Thoracic aorta (tissue), 2 donors: ENCODE data around the gene MAP1B. TPM values are rescaled to one million over a fixed set of nuclear protein-coding genes. Genes with fewer than 3 reads are reported as not detected.

Source experiments
- ATAC-seq: fragments of 150-250 bp; one replicate; pipeline ENCODE4 v1.8.0; 2017; ENCODE audit warnings: low read depth; ENCODE audit not compliant: insufficient number of reproducible peaks, low FRiP score
- DNase-seq: peaks from one replicate; pipeline ENCODE4 v3.0.0-alpha.2; 2020; ENCODE audit warnings: low spot score
- H3K27ac ChIP-seq, 2 donors: fragments of 200-600 bp; sonication (generic); 1 replicate in 1 of 2; 2 replicates in 1 of 2; pipeline ENCODE4 v1.5.1; 2016; ENCODE audit warnings: mild to moderate bottlenecking in 2 of 2, moderate library complexity in 2 of 2
- H3K27me3 ChIP-seq: fragments of 200-600 bp; sonication (generic); replicated peaks from 2 replicates; pipeline ENCODE4 v1.6.0; 2016; ENCODE audit warnings: mild to moderate bottlenecking; ENCODE audit not compliant: insufficient read depth
- H3K36me3 ChIP-seq: fragments of 200-600 bp; sonication (generic); one replicate; pipeline ENCODE4 v1.5.1; 2016
- H3K4me1 ChIP-seq, 2 donors: fragments of 200-600 bp; sonication (generic); 1 replicate in 1 of 2; 2 replicates in 1 of 2; pipeline versions ENCODE4 v1.5.1 to v1.6.0; 2016; ENCODE audit warnings: low read depth in 2 of 2, mild to moderate bottlenecking in 1 of 2; ENCODE audit not compliant: control insufficient read depth in 1 of 2
- H3K4me3 ChIP-seq: fragments of 200-600 bp; sonication (generic); 2 replicates; pipeline ENCODE4 v1.5.1; 2016; ENCODE audit warnings: mild to moderate bottlenecking
- H3K9me3 ChIP-seq: fragments of 200-600 bp; sonication (generic); 2 replicates; pipeline ENCODE4 v1.5.1; 2016
- total RNA-seq, 2 donors: library from RNA; depleted of rRNA; stranded (reverse); fragments of >200 nt; gene quantifications; one replicate each; pipeline versions ENCODE4 v1.1.0 to v1.2.3, GENCODE V29; 2016
- TF ChIP-seq, protein P1 (sequence below): fragments of 200-600 bp; sonication (generic); IDR thresholded peaks from one replicate; pipeline ENCODE4 v1.5.1; 2019; ENCODE audit warnings: antibody characterized with exemption

MAP1B gene
- total RNA-seq, 2 donors from 2014 or later: 616 to 1,045 TPM

DNA sequence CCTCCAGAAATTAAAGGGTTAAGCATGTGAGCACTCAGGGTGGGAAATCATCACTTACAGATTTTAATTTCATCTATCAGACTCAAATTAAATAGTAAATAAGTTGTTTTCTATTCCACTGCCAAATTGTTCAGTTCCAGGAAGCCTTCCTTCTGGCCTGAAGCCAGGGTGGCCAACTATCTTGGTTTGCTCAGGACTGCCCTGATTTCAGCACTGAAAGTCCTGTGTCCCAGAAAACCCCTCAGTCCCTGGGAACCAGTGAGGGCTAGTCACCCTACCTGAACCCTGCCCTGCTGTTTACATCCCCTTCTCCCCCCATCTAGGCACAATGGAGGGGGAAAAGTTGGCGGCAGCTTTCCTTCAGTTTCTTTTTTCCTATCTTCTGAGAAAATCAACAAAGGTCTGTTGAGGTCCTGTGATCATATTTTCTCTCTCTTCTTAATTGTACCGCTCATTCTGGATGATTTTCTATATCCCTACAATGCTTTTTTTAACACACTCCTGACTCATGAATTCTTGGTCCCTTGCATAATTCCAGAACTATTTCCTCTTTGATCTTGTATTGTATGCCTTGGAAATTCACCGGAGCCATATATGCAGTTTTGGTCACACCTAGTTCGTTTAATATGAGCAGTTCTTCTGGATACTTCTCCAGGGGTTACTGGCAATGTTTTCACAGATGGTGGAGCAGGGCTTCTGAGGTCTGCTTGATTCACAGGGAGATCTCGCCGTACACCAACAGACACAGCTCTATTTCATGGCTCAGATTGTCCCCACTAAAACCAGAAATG lies 103.8 kb downstream of the MAP1B start:
- ATAC-seq (peak; percentile 47), DNase-seq (no peak)
- H3K36me3 ChIP-seq: peaks cover 14% of the 10 kb centered on the region
- H3K27me3 ChIP-seq: no peaks in the 10 kb centered on the region
- TF ChIP-seq, protein P1, sequence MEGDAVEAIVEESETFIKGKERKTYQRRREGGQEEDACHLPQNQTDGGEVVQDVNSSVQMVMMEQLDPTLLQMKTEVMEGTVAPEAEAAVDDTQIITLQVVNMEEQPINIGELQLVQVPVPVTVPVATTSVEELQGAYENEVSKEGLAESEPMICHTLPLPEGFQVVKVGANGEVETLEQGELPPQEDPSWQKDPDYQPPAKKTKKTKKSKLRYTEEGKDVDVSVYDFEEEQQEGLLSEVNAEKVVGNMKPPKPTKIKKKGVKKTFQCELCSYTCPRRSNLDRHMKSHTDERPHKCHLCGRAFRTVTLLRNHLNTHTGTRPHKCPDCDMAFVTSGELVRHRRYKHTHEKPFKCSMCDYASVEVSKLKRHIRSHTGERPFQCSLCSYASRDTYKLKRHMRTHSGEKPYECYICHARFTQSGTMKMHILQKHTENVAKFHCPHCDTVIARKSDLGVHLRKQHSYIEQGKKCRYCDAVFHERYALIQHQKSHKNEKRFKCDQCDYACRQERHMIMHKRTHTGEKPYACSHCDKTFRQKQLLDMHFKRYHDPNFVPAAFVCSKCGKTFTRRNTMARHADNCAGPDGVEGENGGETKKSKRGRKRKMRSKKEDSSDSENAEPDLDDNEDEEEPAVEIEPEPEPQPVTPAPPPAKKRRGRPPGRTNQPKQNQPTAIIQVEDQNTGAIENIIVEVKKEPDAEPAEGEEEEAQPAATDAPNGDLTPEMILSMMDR: no peak
- no peaks in the 10 kb centered on the region for H3K9me3 ChIP-seq
- peak overlapping the region; percentile 69 to 79 for H3K27ac ChIP-seq
- H3K4me3 ChIP-seq: peak overlapping the region; percentile 55
- peaks cover 18 to 37% of the 10 kb centered on the region in 2 donors for H3K4me1 ChIP-seq

DNA sequence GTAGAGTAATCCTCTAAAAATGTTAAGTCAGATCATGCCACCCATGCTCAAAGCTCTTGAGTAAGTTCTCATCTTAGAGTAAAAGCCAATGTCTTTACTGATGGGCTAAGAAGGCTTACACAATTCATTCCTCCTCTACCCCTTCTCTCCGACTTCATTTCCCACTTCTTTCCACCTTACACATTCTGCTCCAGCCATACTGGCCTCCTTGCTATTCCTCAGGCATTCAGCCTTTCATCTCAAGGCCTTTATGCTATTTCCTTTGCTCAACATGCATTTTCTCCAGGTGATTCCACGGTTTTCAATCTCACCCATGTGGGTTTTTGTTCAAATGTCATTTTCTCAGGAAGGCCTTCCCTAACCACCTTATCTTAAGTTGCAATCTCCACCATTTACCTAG lies 104.9 kb downstream of the MAP1B start:
- H3K27me3 ChIP-seq: no peaks in the 10 kb centered on the region
- DNase-seq (no peak), ATAC-seq (no peak)
- peak overlapping the region in 1 of 2 donors; percentile 79 for H3K27ac ChIP-seq
- TF ChIP-seq, protein P1: no peak
- peaks cover 7% of the 10 kb centered on the region for H3K36me3 ChIP-seq
- H3K9me3 ChIP-seq: no peaks in the 10 kb centered on the region
- H3K4me3 ChIP-seq: no peak overlapping the region
- H3K4me1 ChIP-seq: peaks cover 18 to 37% of the 10 kb centered on the region in 2 donors

DNA sequence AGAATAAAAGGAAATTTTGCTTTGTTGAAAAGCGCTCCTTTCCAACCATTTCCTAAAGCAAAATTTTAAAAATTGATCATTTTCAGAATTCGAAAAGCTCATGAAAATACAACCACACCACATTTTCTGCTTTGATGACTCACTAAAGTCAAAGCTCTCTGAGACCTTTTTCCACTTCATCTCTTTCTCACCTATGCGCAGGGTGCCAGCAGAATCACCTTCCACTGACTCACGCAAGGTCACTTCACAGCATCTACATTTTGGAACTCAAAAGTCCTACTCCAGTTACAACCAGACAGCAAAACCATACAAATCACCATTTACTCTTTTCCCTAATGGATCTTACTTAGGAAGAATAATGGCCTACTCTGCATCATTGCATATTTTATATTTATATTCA lies 106.2 kb downstream of the MAP1B start:
- peaks cover 18 to 32% of the 10 kb centered on the region in 2 donors for H3K4me1 ChIP-seq
- no peaks in the 10 kb centered on the region for H3K27me3 ChIP-seq
- TF ChIP-seq, protein P1: no peak
- DNase-seq (no peak), ATAC-seq (no peak)
- peaks cover 14% of the 10 kb centered on the region for H3K36me3 ChIP-seq
- H3K4me3 ChIP-seq: no peak overlapping the region
- H3K27ac ChIP-seq: no peak overlapping the region
- no peaks in the 10 kb centered on the region for H3K9me3 ChIP-seq

DNA sequence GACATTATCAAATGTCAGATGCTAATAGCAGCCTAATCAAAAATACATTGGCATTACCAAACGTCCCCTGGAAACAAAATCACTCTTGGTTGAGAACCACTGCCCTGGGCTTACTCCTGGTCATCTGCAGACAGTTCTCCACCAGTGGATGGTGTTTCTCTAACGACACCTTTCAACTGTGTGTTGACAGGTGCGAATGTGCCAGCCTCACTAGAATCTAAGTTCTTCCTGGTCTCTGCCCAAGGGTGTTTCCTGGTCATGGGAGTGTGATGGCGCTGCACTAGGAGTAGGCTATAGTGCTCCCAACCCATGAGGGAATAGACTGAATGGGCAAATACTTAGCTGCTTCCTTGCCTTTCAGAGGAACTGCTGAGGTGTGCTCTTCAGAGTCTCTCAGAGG lies 106.9 kb downstream of the MAP1B start:
- Histone ChIP-seq H3K36me3 (peaks cover 14% of the 10 kb centered on the region), H3K4me1 (peaks cover 15 to 26% of the 10 kb centered on the region in 2 donors), H3K27me3 (no peaks in the 10 kb centered on the region), H3K4me3 (no peak overlapping the region), H3K27ac (no peak overlapping the region), H3K9me3 (no peaks in the 10 kb centered on the region)
- TF ChIP-seq, protein P1: no peak
- ATAC-seq: no peak
- DNase-seq: no peak

DNA sequence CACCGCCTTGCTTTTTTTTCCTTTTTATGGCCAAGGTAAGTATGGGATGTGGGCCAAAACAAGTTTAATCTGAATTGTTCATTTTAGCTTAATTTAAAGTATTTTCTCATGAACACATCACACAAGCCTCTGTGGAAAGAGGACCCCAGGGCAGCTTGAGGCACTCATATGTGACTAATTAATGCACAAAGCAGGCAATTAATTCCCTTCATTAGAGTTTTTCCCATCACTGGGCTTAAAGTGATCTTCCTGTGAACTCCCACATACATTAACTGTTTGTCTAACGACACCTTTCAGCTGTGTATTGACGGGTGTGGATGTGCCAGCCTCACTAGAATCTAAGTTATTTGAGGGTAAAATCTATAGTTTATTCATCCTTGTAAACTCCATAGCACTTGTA lies 109.5 kb downstream of the MAP1B start:
- DNase-seq: no peak

More for the DNA sequence above, 109.5 kb downstream of the MAP1B start:
- no peak for ATAC-seq
- H3K27me3 ChIP-seq: no peaks in the 10 kb centered on the region
- H3K27ac ChIP-seq: no peak overlapping the region
- no peaks in the 10 kb centered on the region for H3K9me3 ChIP-seq
- TF ChIP-seq, protein P1: no peak
- H3K4me3 ChIP-seq: no peak overlapping the region
- peaks cover 24% of the 10 kb centered on the region for H3K36me3 ChIP-seq
- no peaks in the 10 kb centered on the region for H3K4me1 ChIP-seq
